ENCODE data around the gene RAP1GAP2. TPM values are rescaled to one million over a fixed set of nuclear protein-coding genes. Genes with fewer than 3 reads are reported as not detected.
A peak's percentile ranks its signal among the peaks of the same experiment; 100 is the strongest.

RAP1GAP2 gene
- total and polyA plus RNA-seq, 7 donors: 0.25 to 2.0 (median 0.84) TPM

GRCh38 chr17:2821868-2822267 is 25.6 kb downstream of the RAP1GAP2 start:
- no peak for TF ChIP-seq CTCF (IDR thresholded peaks at IDR 0.05)

GRCh38 chr17:2822358-2822757 is 26.1 kb downstream of the RAP1GAP2 start:
- DNase-seq: no peak
- TF ChIP-seq CTCF (IDR thresholded peaks at IDR 0.05): no peak
- peaks cover 0 to 5% (median 3%) of the 10 kb centered on the region in 3 donors for H3K27me3 ChIP-seq (ENCODE audit: insufficient read depth in 3 of 3, low read length in 2 of 3)
- H3K27ac ChIP-seq: no peak overlapping the region
- H3K4me3 ChIP-seq: no peak overlapping the region
- no peaks in the 10 kb centered on the region for H3K4me1 ChIP-seq
- H3K9me3 ChIP-seq: no peaks in the 10 kb centered on the region
- no peak for ATAC-seq
- no peaks in the 10 kb centered on the region for H3K36me3 ChIP-seq (ENCODE audit: insufficient read depth in 1 of 2, low read depth in 1 of 2)
- WGBS, 3 donors: 68 to 71% (median 68%) methylated on average over 7 of the region's 7 CpGs
- intact Hi-C loops (cut with DNase I): loop anchor here in 1 of 2 donors (5.0 kb wide), 1 partner anchor 830 kb away; no protein-coding TSS in a partner anchor

More at GRCh38 chr17:2821868-2822267, 25.6 kb downstream of the RAP1GAP2 start:
- ATAC-seq (no peak), DNase-seq (no peak)
- no peaks in the 10 kb centered on the region for H3K9me3 ChIP-seq
- intact Hi-C loops (cut with DNase I): loop anchor here in 1 of 2 donors (5.0 kb wide), 1 partner anchor 830 kb away; no protein-coding TSS in a partner anchor
- no peak overlapping the region for H3K27ac ChIP-seq
- peaks cover 0 to 5% (median 2%) of the 10 kb centered on the region in 3 donors for H3K27me3 ChIP-seq (ENCODE audit: insufficient read depth in 3 of 3, low read length in 2 of 3)
- H3K4me1 ChIP-seq: no peaks in the 10 kb centered on the region
- H3K4me3 ChIP-seq: no peak overlapping the region
- no peaks in the 10 kb centered on the region for H3K36me3 ChIP-seq (ENCODE audit: insufficient read depth in 1 of 2, low read depth in 1 of 2)
- 72 to 73% (median 72%) methylated on average over 8 of the region's 8 CpGs for WGBS, 3 donors

GRCh38 chr17:2825253-2825970 is 29.2 kb downstream of the RAP1GAP2 start:
- no peak for DNase-seq
- H3K36me3 ChIP-seq (ENCODE audit: insufficient read depth in 1 of 2, low read depth in 1 of 2): no peaks in the 10 kb centered on the region
- ATAC-seq: no peak
- intact Hi-C loops (cut with DNase I): no loop called here
- no peak overlapping the region for H3K27ac ChIP-seq
- no peaks in the 10 kb centered on the region for H3K4me1 ChIP-seq
- no peaks in the 10 kb centered on the region for H3K9me3 ChIP-seq
- H3K4me3 ChIP-seq: no peak overlapping the region
- 42 to 53% (median 52%) methylated on average over 15 of the region's 15 CpGs for WGBS, 3 donors
- peaks cover 0 to 14% (median 5%) of the 10 kb centered on the region in 3 donors for H3K27me3 ChIP-seq (ENCODE audit: insufficient read depth in 3 of 3, low read length in 2 of 3)
- TF ChIP-seq CTCF (IDR thresholded peaks at IDR 0.05): no peak

DNA sequence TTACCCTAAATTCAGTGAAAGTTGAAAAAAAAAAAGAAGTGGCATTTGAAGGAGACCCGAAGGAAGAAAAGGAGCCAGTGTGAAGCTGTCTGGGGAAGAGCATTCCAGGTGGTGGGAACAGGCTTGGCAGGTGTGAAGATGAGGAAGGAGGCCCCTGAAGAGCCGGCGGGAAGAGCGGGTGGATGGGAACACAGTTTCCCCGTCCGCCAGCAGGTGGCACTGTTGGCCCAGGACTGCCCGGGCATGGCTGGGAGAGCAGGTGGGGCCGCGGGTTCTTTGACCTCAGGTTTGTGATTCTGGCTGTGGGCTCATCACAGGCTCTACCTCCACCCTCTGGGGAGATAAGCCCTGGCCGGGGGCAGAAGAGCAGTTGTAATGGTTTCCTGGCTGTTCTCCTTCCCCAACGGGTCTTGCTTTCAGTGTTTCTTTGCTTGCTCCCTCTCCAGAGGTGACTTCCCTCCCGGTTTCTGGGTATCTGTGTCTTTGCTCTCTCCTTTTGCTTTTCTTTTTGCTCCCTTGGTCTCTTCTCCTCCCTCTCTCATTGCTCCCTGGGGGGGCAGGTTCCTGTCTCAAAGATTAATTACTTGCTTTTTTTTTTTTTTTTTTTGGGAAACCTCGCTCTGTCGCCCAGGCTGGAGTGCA is 32.3 kb downstream of the RAP1GAP2 start:
- Histone ChIP-seq H3K27ac (no peak overlapping the region), H3K36me3 (ENCODE audit: insufficient read depth in 1 of 2, low read depth in 1 of 2) (no peaks in the 10 kb centered on the region), H3K4me1 (no peaks in the 10 kb centered on the region), H3K9me3 (no peaks in the 10 kb centered on the region), H3K4me3 (no peak overlapping the region), H3K27me3 (ENCODE audit: insufficient read depth in 3 of 3, low read length in 2 of 3) (peaks cover 0 to 14% (median 3%) of the 10 kb centered on the region in 3 donors)
- TF ChIP-seq CTCF (IDR thresholded peaks at IDR 0.05): peak; percentile 81
- ATAC-seq (peak in 3 of 4 donors; percentile 46 to 74 (median 61)), DNase-seq (peak; percentile 72 to 83)
- intact Hi-C loops (cut with DNase I): loop anchor here in 1 of 2 donors (1.0 kb wide), 1 partner anchor 185 kb away; no protein-coding TSS in a partner anchor
- WGBS, 3 donors: 13 to 17% (median 16%) methylated on average over 13 to 14 of the region's 14 CpGs

All from psoas muscle (tissue), 8 donors.